HG03457 (cell line): ENCODE data around the gene SMPD3.

Experiments
- ATAC-seq: cut with Tn5 transposase; IDR thresholded peaks from one replicate; pipeline ENCODE4 v1.9.1; 2021; ENCODE audit warnings: moderate number of reproducible peaks; ENCODE audit not compliant: unreplicated experiment

SMPD3 gene

GRCh38 chr16:68359398-68360191 lies 88.7 kb downstream of the SMPD3 start:
- ATAC-seq, result no peak

GRCh38 chr16:68358951-68359350 lies 89.4 kb downstream of the SMPD3 start:
- no peak for ATAC-seq

- no peak for ATAC-seq
Measured at GRCh38 chr16:68357923-68358322, 90.4 kb downstream of the SMPD3 start.

- ATAC-seq, result no peak
Measured at GRCh38 chr16:68357521-68357922, 90.8 kb downstream of the SMPD3 start.

GRCh38 chr16:68356919-68357286 lies 91.4 kb downstream of the SMPD3 start:
- no peak for ATAC-seq

- ATAC-seq, result peak; percentile 72
Measured at GRCh38 chr16:68356249-68356918, 91.9 kb downstream of the SMPD3 start.

GRCh38 chr16:68355447-68356248 lies 92.7 kb downstream of the SMPD3 start:
- ATAC-seq, result peak; percentile 8

GRCh38 chr16:68354816-68355215 lies 93.5 kb downstream of the SMPD3 start:
- ATAC-seq, result no peak

GRCh38 chr16:68353366-68353765 lies 94.9 kb downstream of the SMPD3 start:
- no peak for ATAC-seq

- no peak for ATAC-seq
Measured at GRCh38 chr16:68351991-68352431, 96.3 kb downstream of the SMPD3 start.

- ATAC-seq, result no peak
Measured at GRCh38 chr16:68351463-68351862, 96.8 kb downstream of the SMPD3 start.

- ATAC-seq, result no peak
Measured at GRCh38 chr16:68350813-68351350, 97.4 kb downstream of the SMPD3 start.

- no peak for ATAC-seq
Measured at GRCh38 chr16:68349838-68350410, 98.4 kb downstream of the SMPD3 start.

- no peak for ATAC-seq
Measured at GRCh38 chr16:68348639-68349445, 99.5 kb downstream of the SMPD3 start.

- no peak for ATAC-seq
Measured at GRCh38 chr16:68347605-68348004, 100.7 kb downstream of the SMPD3 start.

- no peak for ATAC-seq
Measured at GRCh38 chr16:68346892-68347480, 101.3 kb downstream of the SMPD3 start.

GRCh38 chr16:68345958-68346635 lies 102.2 kb downstream of the SMPD3 start:
- no peak for ATAC-seq

- no peak for ATAC-seq
Measured at GRCh38 chr16:68345351-68345810, 102.9 kb downstream of the SMPD3 start.

- ATAC-seq, result no peak
Measured at GRCh38 chr16:68344252-68344651, 104.1 kb downstream of the SMPD3 start.
